HG03378 (cell line): Measurements from ENCODE around the gene SNAI1.
A peak's percentile ranks its signal among the peaks of the same experiment; 100 is the strongest.
"Not testable (repeated sequence)": the region's sequence is repeated elsewhere in the genome, so short reads cannot be mapped to it uniquely, and the experiment has no call there.

Experiments
- ATAC-seq: cut with Tn5 transposase; IDR thresholded peaks from one replicate; pipeline ENCODE4 v1.9.1; 2021; ENCODE audit warnings: mild to moderate bottlenecking, moderate library complexity; ENCODE audit not compliant: unreplicated experiment

The SNAI1 gene

GRCh38 chr20:49982346-49983122 lies at the start of gene SNAI1:
TSS of gene SNAI1 (plus strand) at chr20:49982980. CDS start at chr20:49983060, 80 bp downstream.
- peak; percentile 54 for ATAC-seq

GRCh38 chr20:49935746-49936152 lies 47.0 kb upstream of the SNAI1 start:
- no peak for ATAC-seq

- no peak for ATAC-seq
These were observed 46.4 kb upstream of the SNAI1 start, which contains the start of gene RNF114 for GRCh38 chr20:49936153-49937026. TSS of gene RNF114 (plus strand) at chr20:49936397. CDS start at chr20:49936413, 16 bp downstream.

GRCh38 chr20:49937027-49937929 lies 45.5 kb upstream of the SNAI1 start:
- no peak for ATAC-seq

GRCh38 chr20:49938173-49939163 lies 44.3 kb upstream of the SNAI1 start:
- no peak for ATAC-seq

- ATAC-seq = no peak
These were observed 41.3 kb upstream of the SNAI1 start for GRCh38 chr20:49941456-49941855.

- ATAC-seq = no peak
These were observed 40.5 kb upstream of the SNAI1 start for GRCh38 chr20:49942303-49942702.

GRCh38 chr20:49942942-49943341 lies 39.8 kb upstream of the SNAI1 start:
- ATAC-seq = no peak

- ATAC-seq = no peak
These were observed 37.5 kb upstream of the SNAI1 start for GRCh38 chr20:49945306-49945700.

GRCh38 chr20:49945701-49946477 lies 36.9 kb upstream of the SNAI1 start:
- ATAC-seq = no peak

- no peak for ATAC-seq
These were observed 34.6 kb upstream of the SNAI1 start for GRCh38 chr20:49948178-49948577.

- ATAC-seq = no peak
These were observed 33.8 kb upstream of the SNAI1 start for GRCh38 chr20:49948809-49949507.

- no peak for ATAC-seq
These were observed 31.6 kb upstream of the SNAI1 start for GRCh38 chr20:49951151-49951550.

- no peak for ATAC-seq
These were observed 27.6 kb upstream of the SNAI1 start for GRCh38 chr20:49955167-49955566.

GRCh38 chr20:49955830-49956396 lies 26.9 kb upstream of the SNAI1 start:
- ATAC-seq = not testable (repeated sequence)

GRCh38 chr20:49956689-49957088 lies 26.1 kb upstream of the SNAI1 start:
- ATAC-seq = no peak

GRCh38 chr20:49957089-49957938 lies 25.5 kb upstream of the SNAI1 start:
- ATAC-seq = not testable (repeated sequence)
